Femur (tissue), 1 donor: ENCODE data around the gene CDH5.
"Not testable (repeated sequence)": the region's sequence is repeated elsewhere in the genome, so short reads cannot be mapped to it uniquely, and the experiment has no call there.

Experiments used
- DNase-seq: peaks from one replicate; pipeline ENCODE4 v3.0.0-alpha.2; 2017

The CDH5 gene

GRCh38 chr16:66440970-66441369 lies 74.5 kb downstream of the CDH5 start:
- no peak for DNase-seq

GRCh38 chr16:66441586-66442375 lies 75.3 kb downstream of the CDH5 start:
- DNase-seq, result no peak

GRCh38 chr16:66442502-66443268 lies 76.2 kb downstream of the CDH5 start:
- no peak for DNase-seq

GRCh38 chr16:66443269-66443652 lies 76.8 kb downstream of the CDH5 start:
- DNase-seq, result no peak

DNA sequence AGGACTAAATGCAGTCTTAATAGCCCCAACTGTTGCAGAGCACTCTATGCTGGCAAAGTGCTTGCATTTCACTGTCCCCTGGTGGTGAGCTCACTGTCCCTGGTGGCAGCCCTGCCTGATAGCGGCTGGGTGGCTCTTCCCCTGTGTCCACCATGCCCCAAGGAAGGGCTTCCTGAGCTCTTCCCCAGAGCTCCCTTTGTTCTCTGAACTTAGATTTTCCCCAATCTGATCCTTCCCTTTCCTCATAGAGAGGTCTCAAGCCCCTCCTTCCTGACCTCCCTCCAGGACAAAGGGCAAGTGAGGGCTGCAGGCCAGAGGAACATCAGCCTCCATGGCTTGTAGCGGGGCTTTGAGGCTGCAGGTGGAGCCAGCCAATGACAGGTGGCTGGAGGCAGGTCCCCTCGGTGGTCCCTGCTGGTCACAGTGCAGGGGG lies 77.6 kb downstream of the CDH5 start:
- DNase-seq, result no peak

DNA sequence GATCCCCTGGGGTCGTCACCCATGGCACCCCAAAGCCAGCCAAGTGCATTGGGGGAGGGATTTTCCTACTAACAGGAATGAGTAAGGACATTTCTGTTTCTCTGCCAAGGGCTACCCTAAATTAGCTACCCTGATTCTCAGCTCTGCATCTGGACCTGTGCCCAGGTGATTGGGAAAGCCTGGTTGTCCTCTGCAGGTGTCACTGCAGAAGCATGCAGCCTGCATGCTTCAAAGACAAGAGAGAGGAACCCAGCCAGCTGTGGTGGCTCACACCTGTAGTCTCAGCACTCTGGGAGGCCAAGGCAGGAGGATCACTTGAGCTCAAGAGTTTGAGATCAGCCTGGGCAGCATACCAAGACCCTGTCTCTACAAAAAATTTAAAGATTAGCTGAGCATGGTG lies 80.2 kb downstream of the CDH5 start:
- DNase-seq, result no peak

GRCh38 chr16:66447491-66447890 lies 81.0 kb downstream of the CDH5 start:
- DNase-seq, result no peak

GRCh38 chr16:66451548-66451947 lies 85.1 kb downstream of the CDH5 start:
- no peak for DNase-seq

DNA sequence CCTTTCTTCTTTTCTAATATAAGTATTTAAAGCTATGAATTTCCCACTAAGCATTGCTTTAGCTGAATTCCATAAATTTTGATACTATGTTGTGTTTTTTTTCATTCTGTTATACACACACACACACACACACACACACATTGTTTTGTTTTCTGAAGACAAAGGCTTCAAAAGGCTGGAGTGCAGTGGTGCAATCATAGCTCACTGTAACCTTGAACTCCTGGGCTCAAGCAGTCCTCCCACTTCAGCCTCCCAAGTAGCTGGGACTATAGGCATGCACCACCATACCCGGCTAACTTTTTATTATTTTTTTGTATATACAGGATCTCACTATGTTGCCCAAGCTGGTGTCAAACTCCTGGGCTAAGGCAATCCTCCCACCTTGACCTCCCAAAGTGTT lies 86.7 kb downstream of the CDH5 start:
- DNase-seq, result not testable (repeated sequence)
